Right atrium auricular region (tissue), 2 donors: ENCODE results near the gene RAPH1. TPM values are rescaled to one million over a fixed set of nuclear protein-coding genes. Genes with fewer than 3 reads are reported as not detected.

Experiments used
- DNase-seq: peaks from one replicate; pipeline ENCODE4 v3.0.0-alpha.2; 2019; ENCODE audit warnings: low spot score
- H3K27ac ChIP-seq, 2 donors: fragments of 200-600 bp; sonication (generic); 1 replicate in 1 of 2; 2 replicates in 1 of 2; pipeline ENCODE4 v1.5.1; 2016 to 2019
- H3K27me3 ChIP-seq, 2 donors: fragments of 200-600 bp; sonication (generic); one replicate each; pipeline versions ENCODE4 v1.5.1 to v1.6.0; 2017 to 2019
- H3K36me3 ChIP-seq: fragments of 200-600 bp; sonication (generic); one replicate; pipeline ENCODE4 v1.5.1; 2016
- H3K4me1 ChIP-seq, 2 donors: fragments of 200-600 bp; sonication (generic); one replicate each; pipeline versions ENCODE4 v1.5.1 to v1.6.0; 2017 to 2019
- H3K4me3 ChIP-seq, 2 donors: fragments of 200-600 bp; sonication (generic); 1 replicate in 1 of 2; 2 replicates in 1 of 2; pipeline ENCODE4 v1.5.1; 2017 to 2019; ENCODE audit warnings: mild to moderate bottlenecking in 1 of 2, moderate library complexity in 1 of 2
- H3K9me3 ChIP-seq, 2 donors: fragments of 200-600 bp; sonication (generic); one replicate each; pipeline ENCODE4 v1.5.1; 2019
- total RNA-seq, 2 donors: library from RNA; depleted of rRNA; stranded (reverse); fragments of >200 nt; gene quantifications; one replicate each; pipeline ENCODE4 v1.1.0, GENCODE V29; 2016
- TF ChIP-seq, protein P1 (sequence below), 2 donors: fragments of 200-600 bp; sonication (generic); IDR thresholded peaks; one replicate each; pipeline ENCODE4 v1.5.1; 2019; ENCODE audit warnings: antibody characterized with exemption in 2 of 2

The RAPH1 gene
- total RNA-seq, 2 donors from 2014 or later = 17.4 to 18.7 TPM

DNA sequence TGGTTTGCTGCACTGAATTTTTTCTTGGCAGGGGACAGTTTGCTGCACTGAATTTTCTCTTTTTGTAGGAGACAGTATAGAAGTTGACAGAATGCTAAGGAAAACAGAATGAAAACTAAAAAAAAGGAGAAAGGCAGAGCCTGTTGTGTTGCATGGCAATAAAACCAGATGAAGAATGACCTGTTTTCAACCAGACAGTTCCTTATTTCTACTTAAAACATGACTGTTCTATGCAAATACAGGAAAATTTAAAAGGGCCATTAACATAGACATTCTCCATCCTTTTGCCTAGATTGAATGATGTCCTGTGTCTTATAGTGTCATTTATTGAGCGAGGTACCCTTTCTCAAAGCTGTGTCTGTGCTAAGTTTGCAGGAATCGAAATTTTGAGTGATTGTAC lies 173.6 kb downstream of the RAPH1 start:
- TF ChIP-seq, protein P1, sequence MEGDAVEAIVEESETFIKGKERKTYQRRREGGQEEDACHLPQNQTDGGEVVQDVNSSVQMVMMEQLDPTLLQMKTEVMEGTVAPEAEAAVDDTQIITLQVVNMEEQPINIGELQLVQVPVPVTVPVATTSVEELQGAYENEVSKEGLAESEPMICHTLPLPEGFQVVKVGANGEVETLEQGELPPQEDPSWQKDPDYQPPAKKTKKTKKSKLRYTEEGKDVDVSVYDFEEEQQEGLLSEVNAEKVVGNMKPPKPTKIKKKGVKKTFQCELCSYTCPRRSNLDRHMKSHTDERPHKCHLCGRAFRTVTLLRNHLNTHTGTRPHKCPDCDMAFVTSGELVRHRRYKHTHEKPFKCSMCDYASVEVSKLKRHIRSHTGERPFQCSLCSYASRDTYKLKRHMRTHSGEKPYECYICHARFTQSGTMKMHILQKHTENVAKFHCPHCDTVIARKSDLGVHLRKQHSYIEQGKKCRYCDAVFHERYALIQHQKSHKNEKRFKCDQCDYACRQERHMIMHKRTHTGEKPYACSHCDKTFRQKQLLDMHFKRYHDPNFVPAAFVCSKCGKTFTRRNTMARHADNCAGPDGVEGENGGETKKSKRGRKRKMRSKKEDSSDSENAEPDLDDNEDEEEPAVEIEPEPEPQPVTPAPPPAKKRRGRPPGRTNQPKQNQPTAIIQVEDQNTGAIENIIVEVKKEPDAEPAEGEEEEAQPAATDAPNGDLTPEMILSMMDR (IDR thresholded peaks at IDR 0.05) = no peak
- no peak for DNase-seq

DNA sequence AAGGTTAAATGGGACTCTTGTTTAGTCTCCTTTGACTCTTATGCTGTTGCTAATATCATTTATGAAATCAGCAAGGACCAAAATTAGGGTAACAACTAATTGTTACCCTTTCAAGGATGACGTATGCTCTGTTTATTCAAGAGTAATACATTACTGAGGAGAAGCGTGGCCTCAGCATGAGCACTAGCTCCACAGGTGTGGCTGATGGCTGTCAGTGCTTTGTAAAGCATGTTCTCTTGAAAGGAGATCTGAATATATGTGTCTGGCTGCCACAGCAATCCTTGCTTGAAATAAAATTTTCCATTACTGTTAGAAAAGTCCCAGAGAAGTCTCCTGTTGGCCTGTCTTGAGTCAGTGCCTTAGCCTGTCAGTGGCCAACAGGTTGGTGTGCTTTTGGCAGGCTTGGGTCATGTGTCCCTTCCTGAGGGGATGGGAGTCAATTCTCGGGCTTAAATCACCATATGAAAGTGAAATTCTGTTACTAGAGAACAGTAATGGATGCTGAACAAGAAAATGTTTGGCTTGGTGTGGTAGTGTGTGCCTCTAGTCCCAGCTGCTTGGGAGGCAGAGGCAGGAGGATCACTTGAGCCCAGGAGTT lies 174.2 kb downstream of the RAPH1 start:
- DNase-seq = no peak
- no peaks in the 10 kb centered on the region for H3K27me3 ChIP-seq
- peak overlapping the region; percentile 33 to 60 for H3K27ac ChIP-seq
- H3K36me3 ChIP-seq = no peaks in the 10 kb centered on the region
- H3K9me3 ChIP-seq = no peaks in the 10 kb centered on the region
- TF ChIP-seq, protein P1 (IDR thresholded peaks at IDR 0.05) = no peak
- H3K4me1 ChIP-seq = peaks cover 0 to 27% of the 10 kb centered on the region in 2 donors
- no peak overlapping the region for H3K4me3 ChIP-seq

More for the DNA sequence above, 173.6 kb downstream of the RAPH1 start:
- H3K36me3 ChIP-seq = no peaks in the 10 kb centered on the region
- H3K4me1 ChIP-seq = peaks cover 0 to 27% of the 10 kb centered on the region in 2 donors
- H3K4me3 ChIP-seq = no peak overlapping the region
- H3K27ac ChIP-seq = peak overlapping the region; percentile 33 to 60
- H3K27me3 ChIP-seq = no peaks in the 10 kb centered on the region
- H3K9me3 ChIP-seq = no peaks in the 10 kb centered on the region

DNA sequence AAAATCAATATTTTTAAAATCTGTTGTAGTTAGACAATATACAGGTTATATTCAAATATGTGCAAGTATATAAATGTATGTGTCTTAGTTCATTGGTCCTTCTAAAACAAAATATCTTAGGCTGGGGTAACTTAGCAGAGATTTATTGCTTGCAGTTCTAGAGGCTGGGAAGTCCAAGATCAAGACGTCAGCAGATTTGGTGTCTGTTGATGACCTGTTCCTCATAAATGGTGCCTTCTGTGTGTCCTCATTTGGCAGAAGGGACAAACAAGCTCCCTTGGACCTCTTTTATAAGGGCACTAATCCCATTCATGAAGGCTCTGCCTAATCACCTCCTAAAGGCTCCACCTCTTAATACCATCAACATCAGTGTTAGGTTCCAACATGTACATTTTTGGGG lies 175.7 kb downstream of the RAPH1 start:
- Histone ChIP-seq H3K36me3 (no peaks in the 10 kb centered on the region), H3K4me1 (peaks cover 0 to 27% of the 10 kb centered on the region in 2 donors), H3K4me3 (no peak overlapping the region), H3K27me3 (no peaks in the 10 kb centered on the region), H3K27ac (no peak overlapping the region), H3K9me3 (no peaks in the 10 kb centered on the region)
- TF ChIP-seq, protein P1 (IDR thresholded peaks at IDR 0.05) = no peak
- no peak for DNase-seq

DNA sequence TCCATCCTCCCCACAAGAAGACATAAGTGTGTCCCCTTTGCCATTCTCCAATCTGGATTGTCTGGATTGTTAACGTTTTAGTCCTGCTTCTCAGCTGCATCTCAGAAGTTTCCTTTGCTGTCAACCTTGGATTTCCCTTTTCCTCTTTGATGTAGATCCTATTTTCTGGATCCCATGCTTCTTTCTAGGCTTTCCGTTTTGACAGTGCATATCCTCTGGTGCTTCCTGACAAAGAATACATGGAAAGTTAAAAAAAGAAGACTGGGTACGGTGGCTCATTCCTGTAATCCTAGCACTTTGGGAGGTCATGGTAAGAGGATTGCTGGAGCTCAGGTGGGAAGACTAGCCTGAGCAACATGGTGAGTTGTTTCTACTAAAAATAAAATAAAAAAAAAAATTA lies 180.1 kb downstream of the RAPH1 start:
- Histone ChIP-seq H3K27ac (no peak overlapping the region), H3K4me3 (no peak overlapping the region), H3K36me3 (no peaks in the 10 kb centered on the region), H3K27me3 (no peaks in the 10 kb centered on the region), H3K4me1 (no peaks in the 10 kb centered on the region), H3K9me3 (no peaks in the 10 kb centered on the region)
- no peak for DNase-seq
- TF ChIP-seq, protein P1 (IDR thresholded peaks at IDR 0.05) = no peak

DNA sequence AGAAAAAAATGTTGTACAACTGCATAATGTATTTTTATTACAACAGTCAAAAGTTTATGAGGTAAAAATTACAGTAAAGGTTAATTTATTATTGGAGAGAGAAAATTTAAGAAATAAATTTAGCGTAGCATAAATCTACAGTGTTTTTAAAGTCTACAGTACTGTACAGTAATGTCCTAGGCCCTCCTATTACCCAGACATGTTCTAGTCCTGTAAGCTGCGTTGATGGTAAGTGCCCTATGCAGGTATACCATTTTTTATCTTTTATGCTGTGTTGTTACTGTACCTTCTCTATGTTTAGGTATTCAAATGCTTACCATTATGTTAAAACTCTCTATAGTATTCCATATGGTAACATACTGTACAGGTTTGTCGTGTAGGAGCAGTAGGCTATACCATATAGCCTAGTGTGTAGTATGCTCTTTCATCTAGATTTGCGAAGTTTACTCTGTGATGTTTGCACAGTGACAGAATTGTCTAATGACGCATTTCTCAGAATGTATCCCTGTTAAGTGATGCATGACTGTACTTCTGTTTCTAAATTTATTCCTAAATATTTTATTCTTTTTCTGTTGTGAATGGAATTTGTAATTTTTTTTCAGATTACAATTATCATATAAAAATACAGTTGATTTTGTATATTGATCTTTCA lies 182.4 kb downstream of the RAPH1 start:
- no peak overlapping the region for H3K4me3 ChIP-seq
- H3K27ac ChIP-seq = no peak overlapping the region

More for the DNA sequence above, 182.4 kb downstream of the RAPH1 start:
- H3K27me3 ChIP-seq = no peaks in the 10 kb centered on the region
- no peaks in the 10 kb centered on the region for H3K36me3 ChIP-seq
- DNase-seq = no peak
- no peaks in the 10 kb centered on the region for H3K9me3 ChIP-seq
- no peaks in the 10 kb centered on the region for H3K4me1 ChIP-seq
- TF ChIP-seq, protein P1 (IDR thresholded peaks at IDR 0.05) = no peak
